ENCODE results near the gene FANCC. TPM values are rescaled to one million over a fixed set of nuclear protein-coding genes. Genes with fewer than 3 reads are reported as not detected.

Gene FANCC
- total RNA-seq, 1 donor from 2014 or later = 9.3 TPM

DNA sequence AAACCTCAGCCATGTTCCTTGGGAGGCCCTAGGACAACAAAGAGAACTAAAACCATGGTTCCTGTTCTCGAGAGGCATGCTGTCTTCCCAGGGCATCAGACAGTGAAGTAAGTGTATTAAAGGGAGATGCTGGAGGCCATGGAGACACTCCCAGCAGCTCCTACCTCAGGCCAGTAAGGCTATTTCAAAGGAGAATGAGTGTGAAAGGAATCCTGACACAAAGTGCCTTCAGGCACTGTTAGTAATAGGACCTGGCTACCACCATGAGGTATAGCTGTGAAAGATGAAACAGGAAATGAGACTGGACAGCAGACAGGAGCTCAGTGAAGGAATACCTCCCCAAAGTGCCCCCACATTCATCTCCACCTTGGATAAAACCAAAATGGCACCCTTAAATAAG, 71.0 kb downstream of the FANCC start:
- DNase-seq (ENCODE audit: low spot score) = no peak
- Mint-ChIP-seq H3K27ac (ENCODE audit: unreplicated experiment) (no peak overlapping the region), H3K36me3 (ENCODE audit: low read depth) (peaks cover 8% of the 10 kb centered on the region), H3K9me3 (ENCODE audit: low read depth) (no peaks in the 10 kb centered on the region), H3K4me3 (ENCODE audit: unreplicated experiment) (no peak overlapping the region), H3K27me3 (ENCODE audit: low read depth) (no peaks in the 10 kb centered on the region), H3K4me1 (ENCODE audit: low read depth) (peaks cover 6% of the 10 kb centered on the region)
- TF ChIP-seq, protein P1, sequence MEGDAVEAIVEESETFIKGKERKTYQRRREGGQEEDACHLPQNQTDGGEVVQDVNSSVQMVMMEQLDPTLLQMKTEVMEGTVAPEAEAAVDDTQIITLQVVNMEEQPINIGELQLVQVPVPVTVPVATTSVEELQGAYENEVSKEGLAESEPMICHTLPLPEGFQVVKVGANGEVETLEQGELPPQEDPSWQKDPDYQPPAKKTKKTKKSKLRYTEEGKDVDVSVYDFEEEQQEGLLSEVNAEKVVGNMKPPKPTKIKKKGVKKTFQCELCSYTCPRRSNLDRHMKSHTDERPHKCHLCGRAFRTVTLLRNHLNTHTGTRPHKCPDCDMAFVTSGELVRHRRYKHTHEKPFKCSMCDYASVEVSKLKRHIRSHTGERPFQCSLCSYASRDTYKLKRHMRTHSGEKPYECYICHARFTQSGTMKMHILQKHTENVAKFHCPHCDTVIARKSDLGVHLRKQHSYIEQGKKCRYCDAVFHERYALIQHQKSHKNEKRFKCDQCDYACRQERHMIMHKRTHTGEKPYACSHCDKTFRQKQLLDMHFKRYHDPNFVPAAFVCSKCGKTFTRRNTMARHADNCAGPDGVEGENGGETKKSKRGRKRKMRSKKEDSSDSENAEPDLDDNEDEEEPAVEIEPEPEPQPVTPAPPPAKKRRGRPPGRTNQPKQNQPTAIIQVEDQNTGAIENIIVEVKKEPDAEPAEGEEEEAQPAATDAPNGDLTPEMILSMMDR (IDR thresholded peaks at IDR 0.05) = no peak

DNA sequence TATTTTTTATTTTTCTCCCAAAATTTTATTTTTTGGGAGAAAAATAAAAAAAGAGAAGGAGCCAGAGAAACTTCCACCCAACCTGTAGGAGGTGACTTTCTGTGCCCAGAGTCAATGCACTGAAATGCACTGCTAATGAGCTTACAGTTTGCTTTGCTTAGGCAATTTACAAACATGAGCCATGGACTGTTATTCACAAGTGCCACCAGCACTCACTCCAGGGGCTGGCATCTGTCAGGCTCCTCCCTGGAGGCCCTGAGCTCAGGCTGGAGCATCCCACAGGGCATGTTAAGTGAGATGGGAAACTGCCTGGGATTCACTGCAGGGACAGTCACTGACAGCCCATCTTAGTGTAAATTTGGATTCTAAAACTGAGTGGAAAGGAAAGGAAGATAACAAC, 74.9 kb downstream of the FANCC start:
- no peaks in the 10 kb centered on the region for H3K4me1 Mint-ChIP-seq (ENCODE audit: low read depth)
- no peaks in the 10 kb centered on the region for H3K9me3 Mint-ChIP-seq (ENCODE audit: low read depth)

DNA sequence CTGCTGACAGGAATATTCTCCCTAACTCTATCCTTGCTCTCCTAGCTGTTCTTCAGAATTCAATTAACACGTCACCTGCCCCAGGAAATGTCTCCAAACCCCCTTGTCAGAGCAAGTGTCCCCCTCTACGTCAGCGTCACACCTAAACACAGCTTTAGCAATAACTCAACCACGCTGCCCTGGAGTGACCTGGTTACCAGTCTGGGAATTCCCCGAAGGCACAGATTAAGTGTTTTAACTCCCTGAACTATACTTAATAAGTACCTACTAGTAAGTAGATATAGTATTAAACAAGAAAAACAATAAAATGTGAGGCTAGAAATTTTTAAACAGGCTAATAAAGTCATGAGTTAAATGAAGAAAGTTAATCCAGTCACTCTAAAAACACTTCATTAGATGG, 78.4 kb downstream of the FANCC start:
- DNase-seq (ENCODE audit: low spot score) = no peak
- no peak overlapping the region for H3K27ac Mint-ChIP-seq (ENCODE audit: unreplicated experiment)
- H3K36me3 Mint-ChIP-seq (ENCODE audit: low read depth) = peaks cover 8% of the 10 kb centered on the region
- no peak overlapping the region for H3K4me3 Mint-ChIP-seq (ENCODE audit: unreplicated experiment)
- TF ChIP-seq, protein P1 (IDR thresholded peaks at IDR 0.05) = no peak
- no peaks in the 10 kb centered on the region for H3K9me3 Mint-ChIP-seq (ENCODE audit: low read depth)
- H3K4me1 Mint-ChIP-seq (ENCODE audit: low read depth) = no peaks in the 10 kb centered on the region
- no peaks in the 10 kb centered on the region for H3K27me3 Mint-ChIP-seq (ENCODE audit: low read depth)

More for the DNA sequence above, 74.9 kb downstream of the FANCC start:
- no peak overlapping the region for H3K4me3 Mint-ChIP-seq (ENCODE audit: unreplicated experiment)
- H3K36me3 Mint-ChIP-seq (ENCODE audit: low read depth) = peaks cover 14% of the 10 kb centered on the region
- no peak for DNase-seq (ENCODE audit: low spot score)
- H3K27me3 Mint-ChIP-seq (ENCODE audit: low read depth) = no peaks in the 10 kb centered on the region
- no peak overlapping the region for H3K27ac Mint-ChIP-seq (ENCODE audit: unreplicated experiment)
- TF ChIP-seq, protein P1 (IDR thresholded peaks at IDR 0.05) = no peak

DNA sequence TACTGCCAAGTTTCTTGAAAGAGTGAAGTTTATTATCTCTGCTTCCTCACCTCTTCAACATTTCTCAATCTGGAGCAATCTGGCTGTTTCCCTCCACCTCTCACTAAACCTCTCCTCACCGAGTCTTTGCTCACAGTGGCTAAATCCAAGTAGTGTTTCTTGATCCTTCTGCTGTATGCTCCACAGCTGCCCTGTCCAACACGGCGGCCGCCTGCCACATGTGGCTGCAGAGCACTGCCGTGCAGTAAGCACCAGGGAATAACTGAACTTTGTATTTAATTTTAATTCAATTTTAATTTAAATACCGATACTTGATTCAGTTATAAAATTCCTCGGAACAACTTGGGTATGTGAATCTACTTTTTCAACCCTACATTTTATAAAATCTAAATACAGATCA, 80.2 kb downstream of the FANCC start:
- peak; percentile 65 for DNase-seq (ENCODE audit: low spot score)
- H3K4me3 Mint-ChIP-seq (ENCODE audit: unreplicated experiment) = no peak overlapping the region
- no peaks in the 10 kb centered on the region for H3K4me1 Mint-ChIP-seq (ENCODE audit: low read depth)
- H3K36me3 Mint-ChIP-seq (ENCODE audit: low read depth) = peaks cover 8% of the 10 kb centered on the region
- TF ChIP-seq, protein P1 (IDR thresholded peaks at IDR 0.05) = no peak
- H3K9me3 Mint-ChIP-seq (ENCODE audit: low read depth) = no peaks in the 10 kb centered on the region
- no peaks in the 10 kb centered on the region for H3K27me3 Mint-ChIP-seq (ENCODE audit: low read depth)
- H3K27ac Mint-ChIP-seq (ENCODE audit: unreplicated experiment) = no peak overlapping the region

DNA sequence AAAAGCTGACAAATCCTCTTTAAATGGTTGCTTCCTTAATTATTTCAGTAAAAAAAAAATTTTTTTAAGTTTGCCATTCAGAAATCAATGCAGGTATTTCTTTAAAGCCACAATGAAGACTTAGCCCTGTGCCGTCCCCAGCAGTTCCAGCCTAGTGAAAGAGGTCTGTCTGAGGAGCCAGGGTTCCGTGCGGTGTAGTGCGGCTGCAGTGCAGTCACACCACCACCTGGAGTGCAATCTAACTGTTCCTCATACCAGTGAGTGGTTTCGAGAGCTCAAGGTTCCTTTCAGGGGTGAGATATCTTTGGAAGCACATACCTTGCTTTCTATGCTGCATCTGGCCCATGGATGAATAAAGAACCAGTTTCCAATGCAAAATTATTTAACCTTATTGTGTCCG, 87.5 kb downstream of the FANCC start:
- Mint-ChIP-seq H3K27ac (ENCODE audit: unreplicated experiment) (no peak overlapping the region), H3K4me3 (ENCODE audit: unreplicated experiment) (no peak overlapping the region), H3K4me1 (ENCODE audit: low read depth) (peaks cover 5% of the 10 kb centered on the region), H3K36me3 (ENCODE audit: low read depth) (peaks cover 5% of the 10 kb centered on the region), H3K27me3 (ENCODE audit: low read depth) (no peaks in the 10 kb centered on the region), H3K9me3 (ENCODE audit: low read depth) (no peaks in the 10 kb centered on the region)
- DNase-seq (ENCODE audit: low spot score) = no peak
- TF ChIP-seq, protein P1 (IDR thresholded peaks at IDR 0.05) = no peak
